ENCODE data around the gene CXADR. TPM values are rescaled to one million over a fixed set of nuclear protein-coding genes. Genes with fewer than 3 reads are reported as not detected.
A peak's percentile ranks its signal among the peaks of the same experiment; 100 is the strongest.
"Not testable (repeated sequence)": the region's sequence is repeated elsewhere in the genome, so short reads cannot be mapped to it uniquely, and the experiment has no call there.

The CXADR gene
- total RNA-seq, 1 experiment from 2014 or later = 119 TPM

- TF ChIP-seq ZNF512 (CRISPR knock-in tag; IDR thresholded peaks at IDR 0.05; ENCODE audit: borderline replicate concordance) (no peak), E2F4 (CRISPR knock-in tag; IDR thresholded peaks at IDR 0.05; ENCODE audit: borderline replicate concordance, low read depth) (no peak), EMX1 (CRISPR knock-in tag; IDR thresholded peaks at IDR 0.05) (no peak), USF1 (CRISPR knock-in tag; IDR thresholded peaks at IDR 0.05) (no peak), KAT7 (CRISPR knock-in tag; IDR thresholded peaks at IDR 0.05; ENCODE audit: borderline replicate concordance) (no peak)
Measured at GRCh38 chr21:17519208-17519738, 6.4 kb downstream of the CXADR start (continued).

DNA sequence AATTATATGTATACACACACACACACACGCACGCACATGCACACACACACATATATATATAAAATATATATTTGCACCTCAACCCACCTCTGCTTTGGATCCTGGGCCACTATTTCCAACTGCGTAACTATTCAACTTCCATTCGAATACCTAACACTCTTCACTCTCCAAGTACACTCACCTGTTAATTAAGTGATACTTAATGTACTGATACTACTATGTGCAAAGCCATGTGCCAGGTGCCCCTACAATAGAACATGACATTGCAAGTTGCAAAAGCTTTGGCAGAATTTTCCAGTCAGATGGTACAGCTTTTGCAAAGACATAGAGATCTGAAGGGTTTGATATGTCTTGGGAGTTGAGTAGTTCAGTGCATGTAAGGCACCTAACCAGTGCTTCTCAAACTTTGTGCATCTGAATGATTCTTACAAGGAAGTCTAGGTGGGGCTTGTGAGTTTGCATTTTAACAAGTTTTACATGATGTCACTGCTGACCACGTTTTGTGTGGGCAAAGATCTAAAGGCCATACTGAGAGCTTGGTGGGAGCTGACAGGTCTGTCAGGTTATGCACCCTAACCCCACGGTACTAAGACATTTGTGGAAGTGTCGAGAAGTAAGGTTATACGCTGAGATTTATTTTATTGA is 7.2 kb downstream of the CXADR start:
- POLR2A ChIA-PET = interaction anchor here (1.0 kb wide), 1 partner anchor 76 kb away, joined by 3 read pairs; no protein-coding TSS in a partner anchor

DNA sequence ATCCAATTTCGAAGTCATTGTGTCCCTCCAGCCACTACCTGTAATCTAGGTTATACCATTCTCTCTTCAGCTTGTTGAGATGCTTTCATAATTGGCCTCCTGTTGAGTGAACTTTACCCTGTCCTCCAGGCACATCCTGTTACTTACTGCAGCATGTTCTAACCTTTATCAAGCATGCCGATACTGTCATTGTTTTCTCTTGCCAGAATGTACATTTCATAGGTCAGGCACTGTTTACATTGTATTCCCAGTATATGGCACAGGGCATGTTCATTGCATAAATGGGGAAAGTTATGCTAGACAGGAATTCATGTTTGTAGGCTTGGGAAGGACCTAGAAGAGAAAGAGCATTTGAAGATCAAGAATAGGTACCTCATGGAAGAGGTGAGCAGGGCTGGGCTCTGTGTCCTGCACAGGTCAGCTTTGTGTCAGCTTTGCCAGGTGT is 10.2 kb downstream of the CXADR start:
- Mint-ChIP-seq H3K27ac (peak overlapping the region; percentile 5), H3K4me3 (no peak overlapping the region), H3K27me3 (ENCODE audit: low read depth) (no peaks in the 10 kb centered on the region), H3K4me1 (peaks cover 72% of the 10 kb centered on the region), H3K36me3 (peaks cover 6% of the 10 kb centered on the region; the same call in 1 of the 2 replicates), H3K9me3 (no peaks in the 10 kb centered on the region)
- no peak for DNase-seq (ENCODE audit: low spot score)
- POLR2A ChIA-PET = no interaction called here
- no peak for TF ChIP-seq TCF7 (CRISPR knock-in tag; IDR thresholded peaks at IDR 0.05; ENCODE audit: low read depth)
- peak; percentile 91 for TF ChIP-seq GABPB1 (CRISPR knock-in tag; IDR thresholded peaks at IDR 0.05)
- TF ChIP-seq GTF2I (CRISPR knock-in tag; conservative IDR thresholded peaks at IDR 0.05) = no peak
- CTCF ChIA-PET = interaction anchor here (1.4 kb wide), 1 partner anchor 136 kb away, joined by 4 read pairs; no protein-coding TSS in a partner anchor
- no peak for ATAC-seq

More for the DNA sequence above, 7.2 kb downstream of the CXADR start:
- Mint-ChIP-seq H3K4me1 (peaks cover 68% of the 10 kb centered on the region), H3K4me3 (no peak overlapping the region), H3K36me3 (peaks cover 19% of the 10 kb centered on the region), H3K9me3 (no peaks in the 10 kb centered on the region), H3K27ac (peak overlapping the region; percentile 26; the same call in 1 of the 2 replicates), H3K27me3 (ENCODE audit: low read depth) (no peaks in the 10 kb centered on the region)
- DNase-seq (ENCODE audit: low spot score) (no peak), ATAC-seq (no peak)
- TF ChIP-seq, protein P1, sequence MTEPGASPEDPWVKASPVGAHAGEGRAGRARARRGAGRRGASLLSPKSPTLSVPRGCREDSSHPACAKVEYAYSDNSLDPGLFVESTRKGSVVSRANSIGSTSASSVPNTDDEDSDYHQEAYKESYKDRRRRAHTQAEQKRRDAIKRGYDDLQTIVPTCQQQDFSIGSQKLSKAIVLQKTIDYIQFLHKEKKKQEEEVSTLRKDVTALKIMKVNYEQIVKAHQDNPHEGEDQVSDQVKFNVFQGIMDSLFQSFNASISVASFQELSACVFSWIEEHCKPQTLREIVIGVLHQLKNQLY (CRISPR knock-in tag; IDR thresholded peaks at IDR 0.05) = no peak
- TF ChIP-seq ZNF396 (CRISPR knock-in tag; IDR thresholded peaks at IDR 0.05; ENCODE audit: borderline replicate concordance) = no peak
- no peak for TF ChIP-seq FOXP1 (CRISPR knock-in tag; IDR thresholded peaks at IDR 0.05; ENCODE audit: borderline replicate concordance)
- CTCF ChIA-PET = interaction anchor here (0.8 to 1.6 kb wide), 3 partner anchors 8 to 134 kb away, joined by 3 to 7 read pairs (median 4); no protein-coding TSS in a partner anchor

GRCh38 chr21:17523979-17524494 is 11.2 kb downstream of the CXADR start:
- CTCF ChIA-PET = interaction anchor here (1.1 kb wide), 1 partner anchor 137 kb away, joined by 4 read pairs; no protein-coding TSS in a partner anchor
- Mint-ChIP-seq H3K4me1 (peaks cover 72% of the 10 kb centered on the region), H3K27ac (peak overlapping the region; percentile 42)
- DNase-seq (ENCODE audit: low spot score); POLR2A ChIA-PET; H3K27me3 Mint-ChIP-seq (ENCODE audit: low read depth); H3K4me3 Mint-ChIP-seq; H3K36me3 Mint-ChIP-seq; ATAC-seq; H3K9me3 Mint-ChIP-seq: not testable (repeated sequence)
- TF ChIP-seq ZNF121 (CRISPR knock-in tag; IDR thresholded peaks at IDR 0.05) = peak; percentile 74

All from WTC11 (cell line).